NT2/D1 (cell line): ENCODE results near the gene AADACL3.

Experiments used
- SUZ12 ChIP-seq: IDR thresholded peaks from 2 replicates; pipeline ENCODE4 v1.6.1; 2011; ENCODE audit not compliant: insufficient read length, insufficient read depth; ENCODE audit errors: extremely low read depth
- YY1 ChIP-seq: IDR thresholded peaks from 2 replicates; pipeline ENCODE4 v1.6.1; 2011; ENCODE audit not compliant: insufficient read length, insufficient read depth
- ZNF274 ChIP-seq: IDR thresholded peaks from 2 replicates; pipeline ENCODE4 v1.6.1; 2011; ENCODE audit warnings: mild to moderate bottlenecking, low read depth, low read length

GRCh38 chr1:12776801-12777557 is 61.1 kb downstream of the AADACL3 start:
- TF ChIP-seq SUZ12 (no peak), ZNF274 (no peak), YY1 (no peak)
